Mesenchymal stem cell (in vitro differentiated cells and primary cell): ENCODE results near the gene ASB9.

ENCODE experiments used
- DNase-seq: peaks from one replicate; pipeline ENCODE4 v3.0.0-alpha.2; 2013
- H2AFZ ChIP-seq: one replicate; pipeline ENCODE4 v1.6.1; 2013; ENCODE audit warnings: low read depth, mild to moderate bottlenecking, control low read depth, inconsistent platforms, low read length, moderate library complexity
- H2AK5ac ChIP-seq: 2 replicates; pipeline ENCODE4 v1.6.1; 2013; ENCODE audit warnings: low read length, moderate library complexity, mild to moderate bottlenecking, inconsistent platforms; ENCODE audit not compliant: severe bottlenecking
- H2BK120ac ChIP-seq: one replicate; pipeline ENCODE4 v1.6.1; 2013; ENCODE audit warnings: low read depth, mild to moderate bottlenecking, inconsistent platforms, low read length, moderate library complexity
- H2BK12ac ChIP-seq, 2 experiments: one replicate each; pipeline ENCODE4 v1.6.1; 2013; ENCODE audit warnings: inconsistent platforms in 2 of 2, low read length in 2 of 2, mild to moderate bottlenecking in 2 of 2, moderate library complexity in 2 of 2, control low read depth in 1 of 2
- H2BK15ac ChIP-seq: one replicate; pipeline ENCODE4 v1.6.1; 2013; ENCODE audit warnings: mild to moderate bottlenecking, low read depth, inconsistent platforms; ENCODE audit not compliant: poor library complexity, severe bottlenecking
- H2BK5ac ChIP-seq: 2 replicates; pipeline ENCODE4 v1.6.1; 2013; ENCODE audit warnings: low read depth, mild to moderate bottlenecking, low read length, control low read depth, inconsistent platforms; ENCODE audit not compliant: poor library complexity, severe bottlenecking
- H3K14ac ChIP-seq, 2 experiments: one replicate each; pipeline ENCODE4 v1.6.1; 2013; ENCODE audit warnings: inconsistent platforms in 2 of 2, low read length in 2 of 2, control low read depth in 1 of 2, mild to moderate bottlenecking in 1 of 2, moderate library complexity in 1 of 2
- H3K18ac ChIP-seq, 2 experiments: one replicate each; pipeline ENCODE4 v1.6.1; 2013; ENCODE audit warnings: inconsistent platforms in 2 of 2, low read length in 2 of 2, control low read depth in 1 of 2, low read depth in 1 of 2, mild to moderate bottlenecking in 1 of 2
- H3K23ac ChIP-seq, 2 experiments: one replicate each; pipeline ENCODE4 v1.6.1; 2013; ENCODE audit warnings: inconsistent platforms in 2 of 2, low read length in 2 of 2, mild to moderate bottlenecking in 2 of 2, moderate library complexity in 2 of 2, control low read depth in 1 of 2
- H3K27ac ChIP-seq: 2 replicates; pipeline ENCODE4 v1.5.1; 2013; ENCODE audit warnings: mild to moderate bottlenecking, moderate library complexity, low read length, control low read depth, inconsistent platforms; ENCODE audit not compliant: poor library complexity, severe bottlenecking
- H3K27me3 ChIP-seq, 2 experiments: 2 replicates each; pipeline versions ENCODE4 v1.6.1 to v1.7.0; 2013; ENCODE audit warnings: low read length in 2 of 2, mild to moderate bottlenecking in 2 of 2, moderate library complexity in 2 of 2, control low read depth in 1 of 2, inconsistent platforms in 1 of 2; ENCODE audit not compliant: control insufficient read depth in 1 of 2, insufficient read depth in 1 of 2
- H3K36me3 ChIP-seq, 2 experiments: 2 replicates each; pipeline versions ENCODE4 v1.6.1 to v1.7.0; 2013; ENCODE audit warnings: low read length in 2 of 2, control low read depth in 1 of 2, inconsistent platforms in 1 of 2, low read depth in 1 of 2, mild to moderate bottlenecking in 1 of 2; ENCODE audit not compliant: insufficient read depth in 2 of 2, control insufficient read depth in 1 of 2
- H3K4ac ChIP-seq, 2 experiments: one replicate each; pipeline ENCODE4 v1.6.1; 2013; ENCODE audit warnings: inconsistent platforms in 2 of 2, low read length in 2 of 2, mild to moderate bottlenecking in 2 of 2, moderate library complexity in 2 of 2, control low read depth in 1 of 2, low read depth in 1 of 2
- H3K4me1 ChIP-seq: 2 replicates; pipeline ENCODE4 v1.6.1; 2013; ENCODE audit warnings: low read depth, low read length, control low read depth; ENCODE audit not compliant: control insufficient read depth, insufficient read depth
- H3K4me2 ChIP-seq: 2 replicates; pipeline ENCODE4 v1.6.1; 2013; ENCODE audit warnings: low read length, mild to moderate bottlenecking, inconsistent platforms; ENCODE audit not compliant: poor library complexity, severe bottlenecking
- H3K4me3 ChIP-seq, 2 experiments: 2 replicates each; pipeline versions ENCODE4 v1.5.1 to v1.7.0; 2013; ENCODE audit warnings: low read length in 2 of 2, mild to moderate bottlenecking in 2 of 2, control low read depth in 1 of 2, low read depth in 1 of 2; ENCODE audit not compliant: insufficient read depth in 1 of 2
- H3K79me1 ChIP-seq: replicated peaks from 2 replicates; pipeline ENCODE4 v1.6.1; 2013; ENCODE audit warnings: mild to moderate bottlenecking, control low read depth, low read length, inconsistent platforms; ENCODE audit not compliant: poor library complexity, severe bottlenecking
- H3K9ac ChIP-seq: 2 replicates; pipeline ENCODE4 v1.7.0; 2013; ENCODE audit warnings: mild to moderate bottlenecking, low read length, moderate library complexity
- H3K9me3 ChIP-seq: 2 replicates; pipeline ENCODE4 v1.7.0; 2013; ENCODE audit warnings: mild to moderate bottlenecking, low read length; ENCODE audit not compliant: control insufficient read depth
- H4K8ac ChIP-seq: one replicate; pipeline ENCODE4 v1.6.1; 2013; ENCODE audit warnings: inconsistent platforms, mild to moderate bottlenecking, low read length, moderate library complexity
- H4K91ac ChIP-seq: one replicate; pipeline ENCODE4 v1.6.1; 2013; ENCODE audit warnings: mild to moderate bottlenecking, low read length, inconsistent platforms
- WGBS: methylation state at CpG from one replicate; pipeline ENCODE4 v1.1.7; 2013; ENCODE audit warnings: mixed read lengths; 5-methylcytosine and 5-hydroxymethylcytosine counted together

Gene ASB9

GRCh38 chrX:15244421-15244820 is 25.5 kb downstream of the ASB9 start:
- Histone ChIP-seq H3K36me3 (no peaks in the 10 kb centered on the region), H3K4me3 (no peak overlapping the region), H3K27ac (no peak overlapping the region), H3K4me2 (no peak overlapping the region), H3K9me3 (no peaks in the 10 kb centered on the region), H2BK5ac (no peak overlapping the region), H2AFZ (no peak overlapping the region), H2AK5ac (no peak overlapping the region), H2BK15ac (no peak overlapping the region), H3K23ac (no peak overlapping the region), H3K79me1 (no peaks in the 10 kb centered on the region), H3K4ac (no peak overlapping the region), H3K14ac (no peak overlapping the region), H4K91ac (no peak overlapping the region), H2BK12ac (no peak overlapping the region), H4K8ac (no peak overlapping the region), H2BK120ac (no peak overlapping the region), H3K18ac (no peak overlapping the region), H3K9ac (no peak overlapping the region), H3K4me1 (no peaks in the 10 kb centered on the region), H3K27me3 (peaks cover 0 to 15% of the 10 kb centered on the region in 2 experiments)
- WGBS = 62% methylated on average over 2 of the region's 5 CpGs
- DNase-seq = no peak

GRCh38 chrX:15242899-15243555 is 26.9 kb downstream of the ASB9 start:
- 29% methylated on average over 4 of the region's 5 CpGs for WGBS
- Histone ChIP-seq H3K9me3 (no peaks in the 10 kb centered on the region), H2BK5ac (no peak overlapping the region), H4K8ac (no peak overlapping the region), H3K27ac (no peak overlapping the region), H3K79me1 (no peaks in the 10 kb centered on the region), H3K9ac (peak overlapping the region; percentile 61), H2BK12ac (no peak overlapping the region), H3K4me3 (no peak overlapping the region), H2BK120ac (no peak overlapping the region), H2AK5ac (no peak overlapping the region), H3K4ac (no peak overlapping the region), H4K91ac (no peak overlapping the region), H3K4me2 (no peak overlapping the region), H3K4me1 (no peaks in the 10 kb centered on the region), H3K27me3 (peaks cover 0 to 16% of the 10 kb centered on the region in 2 experiments), H3K23ac (no peak overlapping the region), H3K36me3 (no peaks in the 10 kb centered on the region), H2AFZ (no peak overlapping the region), H2BK15ac (no peak overlapping the region), H3K14ac (no peak overlapping the region), H3K18ac (no peak overlapping the region)
- peak; percentile 51 for DNase-seq

GRCh38 chrX:15241301-15241700 is 28.6 kb downstream of the ASB9 start:
- Histone ChIP-seq H3K27ac (no peak overlapping the region), H2AFZ (no peak overlapping the region)
- no CpG with 5 or more reads among the region's 3 CpGs for WGBS

GRCh38 chrX:15240414-15240813 is 29.5 kb downstream of the ASB9 start:
- no peak overlapping the region for H2BK12ac ChIP-seq

More at GRCh38 chrX:15241301-15241700, 28.6 kb downstream of the ASB9 start:
- Histone ChIP-seq H3K9ac (no peak overlapping the region), H3K4me1 (no peaks in the 10 kb centered on the region), H2BK5ac (no peak overlapping the region), H3K36me3 (no peaks in the 10 kb centered on the region), H3K27me3 (peaks cover 0 to 24% of the 10 kb centered on the region in 2 experiments), H2AK5ac (no peak overlapping the region), H2BK15ac (no peak overlapping the region), H4K91ac (no peak overlapping the region), H3K79me1 (no peaks in the 10 kb centered on the region), H3K4ac (no peak overlapping the region), H2BK12ac (no peak overlapping the region), H4K8ac (no peak overlapping the region), H2BK120ac (no peak overlapping the region), H3K9me3 (no peaks in the 10 kb centered on the region), H3K4me3 (no peak overlapping the region), H3K18ac (no peak overlapping the region), H3K4me2 (no peak overlapping the region), H3K23ac (no peak overlapping the region), H3K14ac (no peak overlapping the region)
- DNase-seq = no peak

More at GRCh38 chrX:15240414-15240813, 29.5 kb downstream of the ASB9 start:
- H3K36me3 ChIP-seq = no peaks in the 10 kb centered on the region
- H3K79me1 ChIP-seq = no peaks in the 10 kb centered on the region
- H2AK5ac ChIP-seq = no peak overlapping the region
- H3K9ac ChIP-seq = no peak overlapping the region
- no peak overlapping the region for H2BK5ac ChIP-seq
- no peak overlapping the region for H3K14ac ChIP-seq
- H3K4ac ChIP-seq = no peak overlapping the region
- DNase-seq = no peak
- no peak overlapping the region for H3K27ac ChIP-seq
- no peaks in the 10 kb centered on the region for H3K9me3 ChIP-seq
- no peaks in the 10 kb centered on the region for H3K4me1 ChIP-seq
- H3K18ac ChIP-seq = no peak overlapping the region
- no peak overlapping the region for H2BK120ac ChIP-seq
- no peak overlapping the region for H3K23ac ChIP-seq
- H2AFZ ChIP-seq = no peak overlapping the region
- peaks cover 0 to 19% of the 10 kb centered on the region in 2 experiments for H3K27me3 ChIP-seq
- no peak overlapping the region for H4K8ac ChIP-seq
- H3K4me2 ChIP-seq = no peak overlapping the region
- H2BK15ac ChIP-seq = no peak overlapping the region
- H3K4me3 ChIP-seq = no peak overlapping the region
- no peak overlapping the region for H4K91ac ChIP-seq
- 91% methylated on average over 5 of the region's 5 CpGs for WGBS
